HFF-Myc (cell line): ENCODE data around the gene REG3G.

ENCODE experiments used
- DNase-seq: peaks from one replicate; pipeline ENCODE4 v3.0.0-alpha.2; 2011; ENCODE audit warnings: low read depth; ENCODE audit errors: extremely low read depth
- H3K4me3 ChIP-seq: replicated peaks from 2 replicates; pipeline ENCODE4 v1.5.1; 2011; ENCODE audit warnings: low read depth, mild to moderate bottlenecking, control low read depth, low read length
- TF ChIP-seq, protein P1 (sequence below): IDR thresholded peaks from 2 replicates; pipeline ENCODE4 v1.5.1; 2012; ENCODE audit warnings: mild to moderate bottlenecking, low read depth, low read length, control low read depth; ENCODE audit errors: missing control alignments

Gene REG3G

DNA sequence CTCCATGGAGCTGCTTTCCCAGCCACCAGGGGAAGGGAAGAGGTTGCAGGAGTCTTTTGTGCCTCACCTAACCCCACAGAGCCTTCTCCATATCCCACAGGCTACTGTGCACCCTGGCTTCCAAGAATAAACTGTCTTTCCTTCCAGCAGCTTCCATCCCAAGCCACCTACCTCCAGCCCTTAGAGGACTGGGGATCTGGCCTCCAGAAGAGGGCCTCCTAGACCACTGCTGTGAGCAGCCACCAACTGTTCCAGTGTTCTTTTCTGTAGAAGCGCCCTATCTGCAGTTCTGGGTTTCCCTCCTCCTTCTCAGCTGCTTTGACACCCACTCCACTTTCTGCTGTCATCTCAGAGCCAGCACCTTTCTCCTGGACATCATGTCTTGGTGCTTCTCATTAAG lies 30.7 kb upstream of the REG3G start:
- DNase-seq = no peak
- no peak overlapping the region for H3K4me3 ChIP-seq
- TF ChIP-seq, protein P1, sequence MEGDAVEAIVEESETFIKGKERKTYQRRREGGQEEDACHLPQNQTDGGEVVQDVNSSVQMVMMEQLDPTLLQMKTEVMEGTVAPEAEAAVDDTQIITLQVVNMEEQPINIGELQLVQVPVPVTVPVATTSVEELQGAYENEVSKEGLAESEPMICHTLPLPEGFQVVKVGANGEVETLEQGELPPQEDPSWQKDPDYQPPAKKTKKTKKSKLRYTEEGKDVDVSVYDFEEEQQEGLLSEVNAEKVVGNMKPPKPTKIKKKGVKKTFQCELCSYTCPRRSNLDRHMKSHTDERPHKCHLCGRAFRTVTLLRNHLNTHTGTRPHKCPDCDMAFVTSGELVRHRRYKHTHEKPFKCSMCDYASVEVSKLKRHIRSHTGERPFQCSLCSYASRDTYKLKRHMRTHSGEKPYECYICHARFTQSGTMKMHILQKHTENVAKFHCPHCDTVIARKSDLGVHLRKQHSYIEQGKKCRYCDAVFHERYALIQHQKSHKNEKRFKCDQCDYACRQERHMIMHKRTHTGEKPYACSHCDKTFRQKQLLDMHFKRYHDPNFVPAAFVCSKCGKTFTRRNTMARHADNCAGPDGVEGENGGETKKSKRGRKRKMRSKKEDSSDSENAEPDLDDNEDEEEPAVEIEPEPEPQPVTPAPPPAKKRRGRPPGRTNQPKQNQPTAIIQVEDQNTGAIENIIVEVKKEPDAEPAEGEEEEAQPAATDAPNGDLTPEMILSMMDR = no peak

DNA sequence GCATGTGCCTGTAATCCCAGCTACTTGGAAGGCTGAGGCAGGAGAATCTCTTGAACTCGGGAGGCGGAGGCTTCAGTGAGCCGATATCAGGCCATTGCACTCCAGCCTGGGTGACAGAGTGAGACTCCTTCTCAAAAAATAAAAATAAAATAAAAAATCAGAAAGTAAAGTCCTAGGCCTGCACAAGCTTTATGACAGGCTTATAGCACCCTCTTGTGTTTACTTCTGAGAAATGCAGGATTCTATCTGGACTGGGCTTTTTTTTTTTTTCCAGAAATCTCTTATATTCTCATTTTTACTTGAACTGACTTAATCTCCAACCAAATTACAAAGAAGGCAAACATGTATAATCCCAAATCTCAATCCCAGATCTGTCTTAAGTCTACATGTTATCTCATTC lies 26.1 kb upstream of the REG3G start:
- H3K4me3 ChIP-seq = no peak overlapping the region
- TF ChIP-seq, protein P1 = no peak
- no peak for DNase-seq

DNA sequence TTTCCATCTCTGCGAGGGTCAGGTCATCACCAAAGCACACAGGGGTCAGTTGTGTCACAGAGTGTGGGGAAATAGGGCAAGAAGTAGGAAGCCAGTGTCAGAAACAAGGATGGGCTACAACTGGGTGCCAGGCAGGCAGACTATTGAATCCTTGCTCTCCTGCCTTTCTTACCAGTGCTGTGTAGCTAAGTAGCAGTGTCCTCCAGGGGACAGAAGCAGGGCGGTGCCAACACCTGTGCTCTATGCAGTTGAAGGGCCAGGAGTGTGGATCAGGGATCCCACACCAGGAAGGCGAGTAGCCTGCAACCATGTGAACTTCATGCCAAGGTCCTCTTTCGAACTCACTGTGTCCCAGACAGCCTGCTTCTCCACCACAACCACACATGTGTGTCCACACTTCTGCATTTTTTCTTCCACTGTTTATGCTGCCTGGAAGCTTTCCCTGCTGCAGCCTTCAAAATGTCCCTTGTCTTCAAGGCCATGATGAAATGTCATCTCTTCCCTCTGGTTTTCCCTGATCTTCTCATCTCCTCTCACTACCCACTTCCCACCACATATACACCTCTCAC lies 25.4 kb upstream of the REG3G start:
- TF ChIP-seq, protein P1 = no peak
- no peak overlapping the region for H3K4me3 ChIP-seq

DNA sequence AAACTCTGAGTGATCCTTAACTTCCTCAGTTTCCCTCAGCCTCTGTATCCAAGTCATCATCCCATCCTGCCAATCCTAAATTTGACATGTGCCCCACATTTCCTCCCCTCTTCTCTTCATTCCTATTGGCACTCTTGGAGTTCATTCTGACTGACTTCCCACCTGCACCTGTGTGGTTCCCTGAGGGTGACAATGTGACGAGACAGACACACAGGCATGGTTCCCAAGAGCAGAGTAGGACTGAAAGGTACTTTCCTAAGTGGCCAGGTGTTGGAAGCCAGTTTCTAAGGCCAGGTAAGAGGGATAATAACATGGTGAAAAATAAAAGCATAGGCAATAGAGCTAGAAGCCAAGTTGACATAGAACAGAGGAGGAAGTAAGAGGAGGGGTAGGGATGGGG lies 24.2 kb upstream of the REG3G start:
- TF ChIP-seq, protein P1 = no peak
- no peak for DNase-seq
- no peak overlapping the region for H3K4me3 ChIP-seq

More for the DNA sequence above, 25.4 kb upstream of the REG3G start:
- no peak for DNase-seq

DNA sequence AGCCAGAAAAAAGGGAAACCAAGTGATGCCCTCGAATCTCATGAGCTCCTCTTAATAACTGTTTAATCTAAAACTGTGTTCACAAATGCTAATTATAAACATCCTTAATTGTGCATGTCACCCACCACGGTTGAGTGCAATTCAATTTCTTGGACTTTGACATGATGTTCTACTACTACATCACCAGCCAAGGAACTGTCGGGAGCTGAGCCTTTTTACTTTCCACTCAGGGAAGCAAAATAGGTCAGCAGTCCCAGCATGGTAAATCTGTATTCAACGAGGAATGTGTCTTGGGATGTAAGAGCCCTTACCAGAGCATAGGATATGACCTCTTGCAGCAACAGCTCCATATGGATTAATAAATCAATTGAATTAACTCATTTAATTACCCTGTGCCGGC lies 20.8 kb upstream of the REG3G start:
- TF ChIP-seq, protein P1 = no peak

DNA sequence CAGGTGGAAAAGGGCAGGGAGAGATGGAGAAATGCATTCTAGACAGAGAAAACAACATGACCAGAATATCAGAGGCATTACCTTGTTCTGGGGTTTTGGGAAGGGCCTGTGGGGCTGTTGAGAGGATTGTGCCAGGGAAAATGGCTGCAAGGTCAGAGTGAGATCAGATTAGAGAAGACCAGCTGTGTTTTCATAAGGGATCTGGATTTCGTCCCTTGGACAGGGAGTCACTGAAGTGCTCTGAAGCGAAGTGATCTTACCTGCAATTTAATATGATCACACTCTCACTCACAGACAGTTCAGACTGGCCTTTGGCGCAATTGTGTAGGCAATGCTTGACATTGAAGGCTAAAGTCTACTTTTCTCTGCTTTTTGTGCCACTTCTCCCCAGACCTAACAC lies 20.3 kb upstream of the REG3G start:
- no peak for DNase-seq
- TF ChIP-seq, protein P1 = no peak
- no peak overlapping the region for H3K4me3 ChIP-seq

More for the DNA sequence above, 20.8 kb upstream of the REG3G start:
- DNase-seq = no peak
- no peak overlapping the region for H3K4me3 ChIP-seq

DNA sequence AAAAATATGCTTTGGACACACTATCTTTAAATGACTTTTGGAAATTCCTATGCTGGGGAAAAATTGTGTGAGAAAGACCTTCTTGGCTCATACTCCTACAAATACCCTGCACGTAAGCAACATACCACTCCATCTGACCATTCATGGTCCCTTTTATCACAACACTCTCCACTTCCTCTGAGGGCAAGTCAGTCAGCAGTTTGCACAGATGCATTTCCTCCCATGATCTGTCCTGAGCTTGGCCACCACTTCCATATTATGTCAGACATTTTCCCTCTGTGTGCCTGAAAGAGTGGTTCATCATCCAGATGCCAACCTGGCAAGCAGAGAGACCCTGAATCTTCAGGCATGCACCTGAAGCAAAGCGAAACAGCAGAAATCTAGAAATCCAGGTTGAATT lies 16.1 kb upstream of the REG3G start:
- H3K4me3 ChIP-seq = no peak overlapping the region
- DNase-seq = no peak
- TF ChIP-seq, protein P1 = no peak
